GM21447 (cell line): ENCODE data around the gene SIRPB1.
"Not testable (repeated sequence)": the region's sequence is repeated elsewhere in the genome, so short reads cannot be mapped to it uniquely, and the experiment has no call there.

Source experiments
- ATAC-seq: cut with Tn5 transposase; IDR thresholded peaks from one replicate; pipeline ENCODE4 v1.9.1; 2021; ENCODE audit not compliant: unreplicated experiment

The SIRPB1 gene

GRCh38 chr20:1600736-1601135 lies 19.1 kb downstream of the SIRPB1 start:
- no peak for ATAC-seq

GRCh38 chr20:1595333-1595732 lies 24.5 kb downstream of the SIRPB1 start:
- ATAC-seq = no peak

DNA sequence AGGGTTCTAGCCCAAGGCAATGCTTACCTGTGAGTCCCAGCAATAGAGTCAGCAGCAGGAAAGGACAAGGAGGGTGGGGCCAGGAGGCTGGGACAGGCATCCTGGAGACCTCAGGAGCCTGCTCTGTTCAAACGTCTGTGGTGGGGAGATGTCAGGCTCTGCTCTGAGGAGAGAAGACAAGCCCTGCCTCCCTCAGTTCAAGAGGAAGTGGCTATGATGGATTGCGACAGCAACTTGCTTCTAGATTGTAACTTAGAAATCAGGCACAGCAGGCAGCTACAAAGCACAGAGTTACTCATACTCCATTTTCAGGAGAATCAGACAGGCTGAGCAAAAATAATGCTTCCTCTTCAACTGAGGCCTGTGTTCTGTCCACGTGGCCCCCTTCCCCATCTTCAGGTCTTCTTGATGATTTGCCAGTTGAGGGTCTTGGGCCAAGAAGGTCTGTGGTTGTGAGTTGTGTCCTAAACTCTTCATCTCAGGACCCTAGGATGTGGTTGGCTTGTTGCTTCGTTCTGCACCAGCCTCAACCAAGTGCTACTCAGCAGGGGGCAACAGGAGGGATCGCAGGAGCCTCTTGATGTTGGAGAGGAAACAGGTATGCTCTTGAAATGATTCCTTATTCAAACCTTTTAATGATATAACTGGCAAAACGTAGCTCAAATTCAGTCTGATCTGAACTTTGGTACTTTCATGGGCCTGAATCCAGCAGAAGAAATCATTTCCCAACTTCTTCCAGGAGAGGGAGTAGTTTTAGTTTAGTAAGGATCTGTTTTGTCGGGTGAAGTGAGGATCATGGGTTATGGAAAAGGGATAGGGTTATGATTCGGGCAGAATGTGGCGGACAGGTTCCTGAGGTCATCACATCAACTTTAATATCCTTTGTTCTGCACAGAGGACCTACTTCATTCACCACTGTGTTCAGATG lies 31.0 kb downstream of the SIRPB1 start:
- no peak for ATAC-seq

DNA sequence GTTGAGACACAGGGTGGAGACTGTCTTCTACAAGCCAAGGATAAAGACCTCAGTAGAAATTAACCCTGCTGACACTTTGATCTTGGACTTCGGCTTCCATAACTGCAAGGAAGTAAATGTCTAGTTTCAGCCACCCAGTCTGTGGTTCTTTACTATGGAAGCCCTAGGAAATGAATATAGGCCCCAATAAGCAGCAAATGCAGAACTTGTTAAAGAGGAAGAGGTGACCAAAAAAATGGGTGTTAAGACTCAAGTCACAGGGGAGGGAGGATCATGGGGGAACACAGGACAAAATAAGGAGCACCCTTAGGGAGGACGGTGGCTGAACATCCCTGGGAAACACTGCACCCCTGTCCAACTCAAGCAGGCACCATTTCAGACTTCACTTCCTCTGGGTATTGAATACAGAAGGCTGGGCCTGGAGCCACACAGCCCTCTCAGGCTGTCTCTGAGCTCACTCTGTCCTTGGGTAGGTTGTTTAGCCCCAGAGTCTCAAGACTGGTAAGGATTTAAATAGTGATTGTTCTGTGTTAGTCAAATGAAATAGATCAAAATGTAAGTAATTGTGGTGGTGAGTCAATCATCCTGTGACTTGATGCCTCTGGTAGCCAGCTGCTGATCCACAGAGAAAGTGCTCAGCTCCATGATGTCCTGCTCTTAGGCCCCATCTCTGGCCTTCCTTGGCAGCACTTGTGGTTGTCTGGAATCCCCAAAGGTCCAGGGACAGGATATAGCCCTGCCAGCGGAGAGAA lies 31.9 kb downstream of the SIRPB1 start:
- no peak for ATAC-seq

DNA sequence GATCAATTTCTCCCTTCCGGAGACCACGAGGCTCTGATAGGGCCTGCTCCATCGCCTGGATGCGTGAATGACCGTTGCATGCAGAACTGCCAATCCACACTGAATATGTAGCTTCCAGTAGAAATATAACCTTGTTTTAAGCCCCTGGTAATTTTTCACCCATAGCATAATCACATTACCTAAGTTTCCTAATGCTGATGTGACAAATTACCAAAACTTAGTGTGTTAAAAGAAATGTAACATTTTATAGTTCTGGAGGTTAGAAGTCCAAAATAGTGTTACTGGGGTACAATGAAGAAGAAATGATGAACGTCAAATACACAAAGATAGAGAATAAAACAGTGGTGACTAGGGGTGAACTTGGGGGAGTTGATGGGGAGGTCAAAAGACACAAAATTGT lies 40.3 kb downstream of the SIRPB1 start:
- no peak for ATAC-seq

- no peak for ATAC-seq
These were observed 41.9 kb downstream of the SIRPB1 start for GRCh38 chr20:1577906-1578305.

GRCh38 chr20:1577313-1577712 lies 42.5 kb downstream of the SIRPB1 start:
- not testable (repeated sequence) for ATAC-seq

DNA sequence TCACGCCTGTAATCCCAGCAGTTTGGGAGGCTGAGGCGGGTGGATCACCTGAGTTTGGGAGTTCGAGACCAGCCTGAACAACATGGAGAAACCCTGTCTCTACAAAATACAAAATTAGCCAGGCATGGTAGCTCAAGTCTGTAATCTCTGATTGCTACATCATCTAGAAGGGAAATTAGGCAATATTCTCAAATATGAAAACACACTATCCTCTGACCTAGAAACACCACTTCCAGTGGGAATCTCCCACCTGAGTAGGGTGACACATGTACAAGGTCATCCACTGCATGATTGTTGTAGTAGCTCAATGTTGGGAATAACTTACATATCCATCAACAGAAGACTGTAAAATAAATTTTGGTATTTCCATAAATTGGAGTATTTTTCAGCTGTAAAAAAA lies 43.2 kb downstream of the SIRPB1 start:
- no peak for ATAC-seq

DNA sequence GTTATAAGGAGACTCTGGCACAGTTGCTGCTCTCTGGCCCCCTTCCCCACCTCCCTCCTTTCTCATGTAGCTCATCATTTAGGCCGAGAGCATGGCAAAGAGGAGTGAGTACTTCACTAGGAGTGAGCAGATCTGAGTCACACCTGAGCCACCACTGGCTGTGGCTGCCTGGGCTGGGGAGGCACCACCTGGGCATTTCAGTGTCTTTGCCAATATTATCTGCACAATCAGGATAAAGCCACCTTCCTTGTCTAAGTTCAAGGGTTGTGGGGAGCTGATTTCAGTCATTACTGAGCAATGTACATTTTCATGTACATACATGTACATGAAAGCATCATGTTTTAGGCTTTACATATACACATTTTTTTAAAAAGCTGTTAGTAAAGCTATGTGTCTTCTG lies 43.8 kb downstream of the SIRPB1 start:
- ATAC-seq = not testable (repeated sequence)

DNA sequence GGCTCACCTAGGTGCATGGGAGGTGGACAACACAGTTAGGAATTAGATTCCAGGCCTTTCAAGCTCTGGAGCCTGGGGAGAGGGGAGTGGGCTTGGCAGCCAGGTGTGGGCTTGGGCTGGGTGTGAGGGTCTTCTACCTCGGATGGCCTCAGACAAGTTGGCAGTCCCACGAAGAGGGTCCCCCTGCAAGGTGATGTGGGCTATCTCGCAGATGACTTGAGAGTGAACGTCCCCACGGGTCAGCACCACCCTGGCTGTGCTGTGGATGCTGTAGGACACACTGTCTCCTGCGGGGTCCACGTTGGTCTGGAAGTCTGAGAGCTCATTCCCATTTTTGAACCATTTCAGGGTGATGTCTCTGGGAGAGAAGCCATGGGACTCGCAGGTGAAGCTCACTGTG lies 48.2 kb downstream of the SIRPB1 start:
- not testable (repeated sequence) for ATAC-seq
